Stimulated activated CD4-positive, alpha-beta T cell treated with anti-CD3 and anti-CD28 coated beads, Interleukin-15, amount 100 ng/mL, for 48 hours (primary cell): ENCODE data around the gene PSMB8.
A peak's percentile ranks its signal among the peaks of the same experiment; 100 is the strongest.
"Not testable (repeated sequence)": the region's sequence is repeated elsewhere in the genome, so short reads cannot be mapped to it uniquely, and the experiment has no call there.

Experiments
- DNase-seq, 2 donors: peaks; one replicate each; pipeline ENCODE4 v3.0.0-alpha.2; 2020; ENCODE audit warnings: low read depth in 2 of 2

The PSMB8 gene

GRCh38 chr6:32843979-32844838 lies at the start of gene PSMB8:
Gene PSMB8, minus strand, starts transcription at chr6:32844047. Its CDS starts 51 bp downstream, at chr6:32843996.
- DNase-seq: peak; percentile 97 to 99

DNA sequence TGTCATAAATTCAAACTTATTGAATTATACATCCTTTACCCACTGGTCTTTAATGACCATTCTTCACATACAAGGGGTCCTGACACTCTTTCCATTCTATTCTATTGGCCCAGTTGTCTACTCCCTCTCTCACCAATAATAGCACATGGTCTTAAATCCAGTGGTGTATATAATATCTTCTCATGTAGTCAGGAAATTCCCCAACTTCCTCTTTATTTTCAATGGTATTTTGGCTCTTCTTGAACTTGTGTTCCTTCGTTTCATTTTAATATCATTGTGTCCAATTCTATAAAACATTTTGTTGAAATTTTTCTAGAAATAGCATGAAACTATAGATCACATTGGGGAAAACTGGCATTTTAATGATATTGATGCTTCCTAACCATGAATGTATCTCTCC lies 47.0 kb upstream of the PSMB8 start:
- DNase-seq: no peak

- DNase-seq: no peak
Observed at GRCh38 chr6:32889533-32889932, 45.7 kb upstream of the PSMB8 start.

DNA sequence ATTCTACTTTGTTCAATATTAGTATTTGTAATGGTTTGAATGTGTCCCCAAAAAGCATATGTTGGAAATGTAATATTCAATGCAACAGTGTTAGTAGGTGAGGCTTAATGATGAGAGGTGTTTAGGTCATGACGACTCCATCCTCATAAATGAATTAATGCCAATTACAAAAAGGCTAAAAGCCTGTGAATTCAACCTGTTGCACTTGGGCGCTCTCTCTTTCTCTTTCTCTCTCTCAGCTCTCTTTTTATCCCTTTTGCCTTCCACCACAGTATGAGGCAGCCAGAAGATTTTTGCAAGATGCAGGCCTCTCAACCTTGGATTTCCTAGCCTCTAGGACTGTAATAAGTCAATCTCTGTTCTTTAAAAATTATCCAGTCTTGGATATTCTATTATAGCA lies 44.7 kb upstream of the PSMB8 start:
- no peak for DNase-seq

DNA sequence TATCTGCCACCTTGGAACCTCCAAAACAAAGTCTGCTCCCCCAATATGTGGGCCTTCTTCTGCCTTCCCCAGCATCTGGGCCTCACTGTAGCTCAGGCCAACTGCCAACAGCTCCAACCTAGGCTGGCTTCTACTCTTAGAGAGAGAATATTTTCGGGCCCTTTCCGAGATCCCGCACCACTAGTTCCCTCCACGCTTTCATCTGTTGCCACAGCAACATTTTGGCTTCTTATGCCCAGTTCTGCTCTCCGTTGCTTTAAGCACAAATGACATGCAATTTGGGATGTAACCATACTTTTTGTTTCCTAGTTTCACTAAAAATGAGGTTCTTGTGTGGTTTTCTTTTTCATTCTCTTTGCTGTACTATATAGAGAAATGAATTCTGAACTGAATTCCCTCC lies 43.8 kb upstream of the PSMB8 start:
- DNase-seq: no peak

DNA sequence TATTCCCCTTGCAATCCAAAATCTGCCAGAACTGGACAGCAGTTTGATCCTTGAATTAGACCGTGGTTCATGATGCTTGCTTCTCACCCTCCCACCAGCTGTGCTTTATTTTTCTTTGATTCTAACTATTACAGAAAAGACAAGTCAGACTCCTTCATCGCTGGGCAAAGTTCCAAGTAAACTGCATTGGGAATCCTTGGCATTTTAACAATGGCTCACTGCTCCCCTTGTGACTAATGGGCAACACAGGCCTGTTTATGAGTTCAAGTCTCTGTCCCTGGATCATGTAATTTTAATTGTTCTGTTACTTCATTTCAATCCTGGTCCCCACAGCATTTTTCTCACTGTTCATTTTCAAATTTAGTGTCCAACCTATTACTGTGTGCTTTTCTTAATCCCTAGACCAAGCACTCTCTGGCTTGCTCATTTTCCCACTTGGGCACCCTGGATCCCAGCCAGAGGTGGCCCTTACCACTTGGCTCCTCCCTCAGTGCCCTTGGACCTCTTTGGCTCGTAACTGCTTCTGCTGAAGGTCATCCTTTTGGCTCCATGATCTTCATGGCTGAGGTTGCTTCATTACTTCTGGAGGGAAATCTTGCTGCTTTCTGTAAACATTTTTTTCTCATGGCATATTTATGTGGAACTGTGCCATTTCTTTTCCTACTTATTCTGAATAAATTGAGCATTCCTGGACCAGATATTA lies 43.0 kb upstream of the PSMB8 start:
- DNase-seq: no peak

DNA sequence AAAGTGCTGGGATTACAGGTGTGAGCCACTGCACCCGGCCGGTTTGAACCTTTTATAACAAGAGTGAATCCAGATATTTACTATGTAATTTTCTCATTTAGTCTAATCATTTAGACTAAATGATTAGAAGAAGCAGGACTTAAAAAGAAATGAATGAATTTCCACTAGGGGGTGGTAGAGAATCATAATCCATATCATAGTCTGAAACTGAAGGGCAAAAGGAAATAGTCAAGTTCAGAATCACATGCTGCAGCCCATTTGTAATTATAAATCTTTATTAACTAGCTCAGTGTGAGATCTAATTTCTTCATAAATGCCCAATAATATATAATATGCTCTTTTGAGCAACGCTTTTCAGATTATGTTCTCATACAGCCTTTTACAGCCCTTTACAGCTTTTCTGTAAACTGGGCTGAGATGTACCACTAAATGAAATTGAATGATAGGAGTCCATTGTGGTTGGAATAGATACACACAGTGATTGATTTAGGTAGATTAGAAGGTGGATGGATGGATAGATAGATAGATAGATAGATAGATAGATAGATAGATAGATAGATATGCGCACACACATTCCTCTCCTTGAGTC lies 41.9 kb upstream of the PSMB8 start:
- no peak for DNase-seq

DNA sequence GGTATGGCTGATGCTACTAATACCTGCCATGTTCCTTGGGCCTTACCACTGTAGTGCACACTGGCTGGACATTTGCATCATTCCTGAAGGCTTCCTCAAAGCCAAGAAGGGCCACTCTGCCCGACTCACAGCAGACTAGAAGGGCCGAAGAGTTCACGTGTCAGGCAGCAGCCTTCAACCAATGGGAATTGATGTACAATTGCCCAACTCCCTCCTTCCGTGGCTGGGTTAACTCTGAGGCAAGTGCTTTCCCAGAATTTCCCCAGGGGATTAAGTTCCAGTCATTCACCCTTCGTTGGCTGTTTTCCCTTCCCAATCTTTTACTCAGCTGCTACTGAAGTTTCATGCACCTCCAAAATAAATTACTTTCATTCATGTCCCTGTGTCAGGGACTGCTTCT lies 39.9 kb upstream of the PSMB8 start:
- no peak for DNase-seq

DNA sequence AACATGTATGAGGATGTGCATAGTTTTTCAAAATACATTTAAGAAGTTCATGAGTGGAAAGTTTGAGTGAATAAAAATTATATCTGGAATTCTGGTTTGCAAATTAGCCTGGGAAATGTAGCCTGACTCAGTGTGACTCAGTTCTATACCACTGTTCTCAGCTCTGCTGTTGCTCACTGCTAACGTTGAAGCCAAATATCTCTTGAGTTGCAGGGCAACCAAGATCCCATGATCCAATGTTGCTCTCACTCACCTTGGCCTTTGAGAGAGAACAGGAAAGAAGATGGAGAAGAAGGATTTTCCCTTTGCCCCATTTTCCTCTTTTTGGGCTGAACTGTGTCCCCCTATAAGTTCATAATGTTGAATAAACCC lies 39.0 kb upstream of the PSMB8 start:
- no peak for DNase-seq

DNA sequence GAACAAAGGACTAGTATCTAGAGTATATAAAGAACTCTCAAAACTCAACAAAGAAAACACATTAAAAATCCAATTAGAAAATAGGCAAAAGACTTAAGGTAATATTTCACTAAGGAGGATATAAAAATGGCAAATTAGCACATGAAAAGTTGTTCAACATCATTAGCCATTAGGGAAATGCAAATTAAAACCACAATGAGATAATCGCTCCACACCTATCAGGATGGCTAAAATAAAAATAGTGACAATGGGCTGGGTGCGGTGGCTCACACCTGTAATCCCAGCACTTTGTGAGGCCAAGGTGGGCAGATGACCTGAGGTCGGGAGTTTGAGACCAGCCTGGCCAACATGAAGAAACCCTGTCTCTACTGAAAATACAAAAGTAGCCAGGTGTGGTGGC lies 37.1 kb upstream of the PSMB8 start:
- not testable (repeated sequence) for DNase-seq

DNA sequence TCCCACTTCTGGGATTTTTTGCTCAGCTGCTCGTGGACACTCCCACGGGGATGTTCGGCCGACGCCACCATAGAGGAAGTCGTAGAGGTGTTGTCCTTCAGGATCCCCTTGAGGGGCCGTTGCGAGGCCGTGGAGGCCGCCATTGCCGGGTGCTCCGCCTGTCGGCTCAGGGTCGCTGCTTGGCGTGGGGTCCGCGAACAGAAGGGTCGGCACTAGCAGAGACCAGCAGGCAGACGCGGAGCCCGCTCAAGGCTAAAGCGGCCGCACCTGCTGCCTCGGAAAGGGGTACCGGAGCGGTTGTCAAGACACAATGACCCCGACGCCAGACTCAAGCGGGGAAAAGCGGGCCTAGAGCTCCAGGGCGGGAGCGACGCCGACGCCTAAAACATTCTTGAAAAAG lies 35.8 kb upstream of the PSMB8 start:
- DNase-seq: no peak

- no peak for DNase-seq
Observed at GRCh38 chr6:32876603-32877002, 32.8 kb upstream of the PSMB8 start.

- not testable (repeated sequence) for DNase-seq
Observed at GRCh38 chr6:32873947-32874346, 30.1 kb upstream of the PSMB8 start.

DNA sequence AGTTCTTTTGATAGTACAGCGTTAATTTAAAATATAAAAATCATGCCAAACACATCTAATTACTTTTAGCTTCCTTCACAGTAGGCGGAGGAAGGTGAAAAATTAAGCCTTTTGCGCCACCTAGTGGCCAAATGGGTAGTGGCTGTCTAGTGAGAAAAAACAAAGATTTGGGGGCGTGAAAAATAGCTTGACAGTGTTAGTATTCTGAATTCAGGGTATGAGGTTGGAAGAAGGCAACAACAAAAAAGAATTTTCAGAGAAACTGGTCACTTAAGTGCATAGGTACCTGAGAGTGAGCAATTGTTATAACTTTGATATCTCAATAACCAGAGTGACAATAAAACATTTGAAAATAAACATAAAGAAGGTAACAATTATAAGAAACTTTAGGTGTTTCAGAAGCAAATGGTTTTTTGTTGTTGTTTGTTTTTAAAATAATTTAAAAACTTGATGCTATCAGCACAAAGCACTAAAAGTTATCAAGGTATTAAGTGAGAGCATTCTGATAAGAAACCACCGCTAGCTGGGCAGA lies 24.5 kb upstream of the PSMB8 start:
- DNase-seq: peak; percentile 65 to 81

DNA sequence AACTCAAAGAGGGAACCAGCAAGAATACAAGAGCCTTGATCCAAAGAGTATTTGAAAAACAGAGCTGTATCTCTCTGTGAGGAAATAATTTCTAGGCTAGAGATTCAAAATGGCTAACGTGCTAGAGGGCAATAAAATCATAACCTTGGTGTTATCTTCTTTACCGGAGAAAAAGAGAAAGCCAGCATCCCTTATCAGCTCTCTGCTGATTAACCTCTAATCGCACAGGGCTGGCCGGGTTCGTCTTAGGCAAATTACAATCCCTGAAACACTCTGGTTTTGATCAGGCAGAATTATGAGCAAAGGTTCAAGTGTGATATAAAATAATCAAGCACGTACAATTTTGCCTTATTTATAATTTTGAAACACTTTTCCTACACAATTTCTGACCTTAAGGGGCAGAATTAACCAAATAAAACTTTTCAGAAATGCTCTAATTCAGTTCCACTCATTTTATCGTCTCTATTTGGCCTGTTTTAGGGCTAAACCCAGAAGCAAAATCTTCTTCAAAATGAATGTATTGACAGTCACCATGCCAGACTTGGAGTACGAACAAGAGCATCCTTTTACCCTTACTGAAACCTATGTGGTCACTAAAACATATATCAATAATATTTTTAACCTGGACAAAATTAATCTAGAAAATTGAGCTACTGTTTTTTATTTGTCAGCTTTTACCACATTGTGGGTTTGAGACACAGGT lies 23.9 kb upstream of the PSMB8 start:
- no peak for DNase-seq

DNA sequence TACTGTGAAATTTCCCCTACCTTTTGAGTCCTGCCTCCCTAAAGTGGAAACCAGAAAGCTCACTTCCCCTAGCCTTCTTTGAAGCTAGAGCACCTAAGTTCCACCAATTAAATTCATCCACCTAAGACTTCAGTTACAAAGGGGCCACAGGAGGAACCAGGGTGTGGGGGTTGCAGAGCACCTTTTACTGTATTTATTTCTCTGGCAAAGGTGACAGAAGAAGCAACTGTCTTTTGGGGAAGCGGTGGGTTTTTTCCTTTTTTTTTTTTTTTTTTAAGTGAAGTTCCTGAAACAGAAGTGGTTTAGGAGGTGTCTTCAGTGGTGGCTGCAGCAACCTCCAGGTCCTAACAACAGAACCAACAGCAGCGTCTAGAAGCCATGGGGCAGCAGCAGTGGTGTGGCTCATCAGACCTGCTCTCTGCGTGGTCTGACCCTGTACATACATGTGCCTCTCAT lies 23.2 kb upstream of the PSMB8 start:
- DNase-seq: no peak

- no peak for DNase-seq
Observed at GRCh38 chr6:32865724-32866443, 22.0 kb upstream of the PSMB8 start.

DNA sequence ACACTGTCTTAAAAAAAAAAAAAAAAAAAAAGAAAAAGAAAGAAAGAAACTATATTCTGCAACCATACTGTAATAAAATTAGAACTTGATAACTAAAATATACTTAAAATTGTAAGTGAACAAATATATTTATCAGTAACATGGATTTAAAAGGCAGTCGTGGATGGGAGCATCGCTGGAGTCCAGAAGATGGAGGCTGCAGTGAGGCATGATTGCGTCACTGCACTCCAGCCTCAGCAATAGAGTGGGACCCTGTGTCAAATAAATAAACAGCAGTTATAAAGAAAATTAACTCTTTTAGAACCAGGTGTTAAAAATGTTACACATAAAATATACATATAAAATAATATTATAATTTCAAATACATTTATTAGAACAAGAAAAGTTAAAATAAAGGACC lies 18.9 kb upstream of the PSMB8 start:
- DNase-seq: no peak

DNA sequence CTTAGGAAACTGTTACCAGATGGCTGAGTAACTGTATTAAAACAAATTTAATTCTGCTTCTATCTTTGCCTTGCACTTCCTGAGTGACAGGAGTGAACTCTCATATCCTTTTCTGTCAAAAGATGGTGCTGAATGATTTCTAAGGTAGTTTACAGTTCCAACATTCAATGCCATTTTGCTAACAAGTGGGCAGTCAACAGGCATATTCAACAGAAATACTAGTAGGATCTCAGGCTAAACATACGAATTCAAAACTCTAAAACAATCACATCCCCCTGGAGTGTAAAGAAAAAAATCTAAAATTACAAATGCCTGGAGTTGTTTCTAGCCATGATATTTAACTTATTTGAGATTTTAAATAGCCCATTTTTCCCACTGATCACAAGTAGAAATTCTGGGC lies 16.8 kb upstream of the PSMB8 start:
- DNase-seq: no peak

GRCh38 chr6:32858194-32858593 lies 14.3 kb upstream of the PSMB8 start:
- DNase-seq: no peak

DNA sequence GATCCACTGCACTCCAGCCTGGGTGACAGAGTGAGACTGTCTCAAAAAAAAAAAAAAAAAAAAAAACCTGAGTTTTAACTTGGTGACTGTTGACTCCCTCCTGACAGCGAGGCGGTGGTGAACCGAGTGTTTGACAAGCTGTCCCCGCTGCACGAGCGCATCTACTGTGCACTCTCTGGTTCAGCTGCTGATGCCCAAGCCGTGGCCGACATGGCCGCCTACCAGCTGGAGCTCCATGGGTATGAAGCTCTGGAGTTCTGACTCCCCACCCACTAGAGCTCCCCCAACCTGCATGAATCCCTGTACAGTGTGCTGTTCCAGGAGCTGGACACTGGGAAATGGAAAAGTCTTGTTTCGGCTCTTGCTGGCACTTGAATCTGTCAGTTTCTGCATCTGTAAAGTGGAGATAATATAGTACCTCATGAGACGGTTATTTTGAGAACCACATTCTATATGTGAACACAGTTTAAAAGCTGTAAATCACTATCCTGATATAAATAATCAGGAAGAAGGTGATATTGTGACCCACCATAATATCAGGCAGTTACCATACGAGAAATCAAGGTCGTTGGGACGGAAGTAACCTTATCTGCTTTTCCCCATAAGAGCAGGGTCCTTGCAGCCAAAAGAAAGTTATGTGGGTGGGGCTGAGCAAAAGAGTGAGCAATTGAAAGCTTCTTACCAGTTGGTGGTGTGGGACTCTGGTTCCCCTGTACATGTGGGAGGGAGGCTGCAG lies 13.5 kb upstream of the PSMB8 start:
- no peak for DNase-seq
